GM12892 (cell line): Measurements from ENCODE around the gene POLR1C.

Source experiments
- POLR2A ChIP-seq: IDR thresholded peaks from 2 replicates; pipeline ENCODE4 v1.6.1; 2011; ENCODE audit warnings: low read depth, low read length, control low read depth
- POLR2AphosphoS5 ChIP-seq: IDR thresholded peaks from 2 replicates; pipeline ENCODE4 v1.6.1; 2011; ENCODE audit warnings: low read depth, low read length, control low read depth
- TAF1 ChIP-seq: IDR thresholded peaks from 2 replicates; pipeline ENCODE4 v1.6.1; 2011; ENCODE audit warnings: low read depth, mild to moderate bottlenecking, control low read depth, low read length, borderline replicate concordance

- TF ChIP-seq POLR2A (no peak), POLR2AphosphoS5 (0 out of 2 replicates have a peak, but pooled peaks have one; percentile 30), TAF1 (no peak)
These were observed 6.7 kb upstream of the POLR1C start, which contains the start of gene LRRC73 for GRCh38 chr6:43509984-43510826.
